Spleen (tissue), 7 donors: ENCODE measurements around the gene ZNF500.

Experiments
- POLR2A ChIP-seq, 3 donors: fragments of 450-650 bp; IDR thresholded peaks; one replicate each; pipeline ENCODE4 v1.5.1; 2017; ENCODE audit warnings: antibody characterized with exemption in 3 of 3, mild to moderate bottlenecking in 1 of 3
- POLR2AphosphoS5 ChIP-seq, 3 donors: sonication (generic); formaldehyde crosslinking; IDR thresholded peaks; one replicate each; pipeline ENCODE4 v1.5.1; 2017; ENCODE audit warnings: antibody characterized with exemption in 3 of 3
- TF ChIP-seq, protein P1 (sequence below), 11 experiments: fragments of 200-600 bp in 7 of 11; fragments of 450-650 bp in 4 of 11; sonication (generic) in 4 of 11; IDR thresholded peaks in 8 of 11; conservative IDR thresholded peaks in 3 of 11; 1 replicate in 7 of 11; 2 replicates in 4 of 11; pipeline versions ENCODE4 v1.4.0 to v1.8.0; 2016 to 2021; ENCODE audit warnings: antibody characterized with exemption in 11 of 11, inconsistent platforms in 4 of 11, mild to moderate bottlenecking in 1 of 11
- donor health status: DM: no; HTN: no; CAD: no; lungs with moderate emphysema.
- donor health status: DM: no; HTN: no; CAD: no.
- donor health status: DM: no; HTN: no; CAD: no.

DNA sequence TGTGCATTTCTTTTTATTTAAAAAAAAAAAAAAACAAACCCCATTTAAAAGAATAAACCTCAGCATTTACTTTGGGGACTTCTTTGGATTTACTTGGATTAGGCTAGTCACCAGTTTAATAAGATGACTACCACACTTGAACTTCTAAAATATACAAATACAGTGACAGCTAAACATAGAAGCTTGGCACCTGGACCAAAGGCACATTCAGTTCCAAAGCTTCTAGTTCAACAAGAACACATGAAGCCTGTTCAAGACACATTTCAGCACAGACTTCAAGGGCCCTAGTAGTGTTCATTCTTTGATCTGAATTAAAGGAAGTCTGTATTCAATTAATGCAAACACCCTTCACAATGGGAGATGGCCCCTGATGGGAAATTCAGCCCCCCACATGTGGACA, 47.1 kb upstream of the ZNF500 start:
- TF ChIP-seq, protein P1, sequence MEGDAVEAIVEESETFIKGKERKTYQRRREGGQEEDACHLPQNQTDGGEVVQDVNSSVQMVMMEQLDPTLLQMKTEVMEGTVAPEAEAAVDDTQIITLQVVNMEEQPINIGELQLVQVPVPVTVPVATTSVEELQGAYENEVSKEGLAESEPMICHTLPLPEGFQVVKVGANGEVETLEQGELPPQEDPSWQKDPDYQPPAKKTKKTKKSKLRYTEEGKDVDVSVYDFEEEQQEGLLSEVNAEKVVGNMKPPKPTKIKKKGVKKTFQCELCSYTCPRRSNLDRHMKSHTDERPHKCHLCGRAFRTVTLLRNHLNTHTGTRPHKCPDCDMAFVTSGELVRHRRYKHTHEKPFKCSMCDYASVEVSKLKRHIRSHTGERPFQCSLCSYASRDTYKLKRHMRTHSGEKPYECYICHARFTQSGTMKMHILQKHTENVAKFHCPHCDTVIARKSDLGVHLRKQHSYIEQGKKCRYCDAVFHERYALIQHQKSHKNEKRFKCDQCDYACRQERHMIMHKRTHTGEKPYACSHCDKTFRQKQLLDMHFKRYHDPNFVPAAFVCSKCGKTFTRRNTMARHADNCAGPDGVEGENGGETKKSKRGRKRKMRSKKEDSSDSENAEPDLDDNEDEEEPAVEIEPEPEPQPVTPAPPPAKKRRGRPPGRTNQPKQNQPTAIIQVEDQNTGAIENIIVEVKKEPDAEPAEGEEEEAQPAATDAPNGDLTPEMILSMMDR (IDR thresholded peaks at IDR 0.05 in 8 of 11, conservative IDR thresholded peaks at IDR 0.05 in 3 of 11): no peak
- no peak for TF ChIP-seq POLR2A (IDR thresholded peaks at IDR 0.05)
- no peak for TF ChIP-seq POLR2AphosphoS5 (IDR thresholded peaks at IDR 0.05)
